ENCODE data around the gene CDKN1A.

Gene CDKN1A

DNA sequence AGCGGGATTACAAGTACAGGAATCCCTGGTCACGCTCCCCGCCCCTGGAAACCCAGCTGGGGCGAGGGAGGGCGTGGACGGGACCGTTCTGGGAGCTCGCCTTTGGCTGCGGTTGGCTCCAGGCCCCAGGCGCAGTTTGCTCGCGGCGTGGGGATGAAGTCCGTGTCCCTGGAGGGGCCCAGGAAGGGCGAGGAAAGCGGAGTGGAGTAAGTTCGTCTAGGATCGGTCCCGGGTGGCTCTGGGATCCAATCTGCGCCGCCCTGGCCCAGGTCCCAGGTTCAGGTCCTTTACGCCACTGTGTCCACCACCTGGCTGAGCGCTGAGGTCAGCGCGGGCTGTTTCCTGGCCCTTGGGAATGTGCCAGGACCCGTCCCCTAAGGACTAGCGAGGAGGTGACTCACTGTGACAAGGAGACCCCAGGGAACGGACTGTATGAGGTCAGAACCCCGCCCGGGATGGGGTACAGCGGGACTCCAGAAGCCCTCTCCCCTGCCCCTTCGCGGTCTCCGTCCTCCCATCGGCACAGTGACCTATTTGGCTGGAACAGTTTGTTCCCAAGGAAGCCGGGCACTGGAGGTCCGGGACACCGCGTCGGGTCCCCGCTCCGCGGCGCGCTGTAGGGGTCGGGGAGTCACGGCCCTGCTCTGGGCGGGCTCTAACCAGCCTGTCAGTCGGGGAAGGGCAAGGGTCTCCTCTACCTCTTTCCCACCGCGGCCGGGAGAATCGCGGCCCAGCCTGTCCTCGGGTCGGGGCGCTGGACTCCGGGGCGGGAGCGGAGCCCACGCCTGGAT, 724 bp downstream of the CDKN1A start:
- peak; percentile 22 for DNase-seq

DNA sequence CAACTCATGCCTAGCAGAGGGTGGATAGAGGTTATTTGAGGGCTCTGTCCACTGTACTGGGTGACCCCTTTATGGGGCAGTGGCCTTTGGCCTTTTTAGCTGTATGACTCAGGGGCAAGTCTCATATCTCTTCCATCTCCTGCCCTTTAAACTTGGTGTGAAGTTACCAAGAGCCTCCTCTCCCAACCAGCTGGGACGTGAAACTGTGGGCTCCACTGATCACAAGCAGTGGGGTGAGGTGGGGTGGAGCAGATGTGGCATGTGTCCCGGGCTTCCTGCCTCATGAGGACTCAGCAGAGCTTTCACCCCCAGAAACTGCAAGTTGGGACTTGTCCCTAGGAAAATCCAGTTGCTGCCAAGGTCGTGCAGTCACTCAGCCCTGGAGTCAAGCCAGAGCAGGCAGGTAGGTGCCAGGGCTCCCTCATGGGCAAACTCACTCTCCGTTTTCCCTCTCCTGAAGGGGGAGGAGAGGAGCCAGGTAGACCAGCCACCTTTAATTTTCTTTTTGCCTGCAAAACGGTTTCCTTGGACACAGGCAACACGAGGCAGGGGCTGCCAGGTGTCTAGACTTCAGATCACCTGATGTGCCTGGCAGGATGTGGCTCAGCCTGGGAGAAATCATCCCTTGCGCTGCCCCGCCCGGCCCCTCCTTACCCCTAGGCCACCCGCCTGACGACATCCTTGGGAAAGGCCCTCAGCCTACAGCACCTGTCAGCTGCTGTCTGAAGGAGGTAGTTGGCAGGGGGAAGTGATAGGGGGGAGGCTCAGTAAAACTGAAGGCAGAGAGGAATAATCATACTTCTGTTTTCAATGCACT, 4.0 kb downstream of the CDKN1A start:
- DNase-seq = peak; percentile 58

DNA sequence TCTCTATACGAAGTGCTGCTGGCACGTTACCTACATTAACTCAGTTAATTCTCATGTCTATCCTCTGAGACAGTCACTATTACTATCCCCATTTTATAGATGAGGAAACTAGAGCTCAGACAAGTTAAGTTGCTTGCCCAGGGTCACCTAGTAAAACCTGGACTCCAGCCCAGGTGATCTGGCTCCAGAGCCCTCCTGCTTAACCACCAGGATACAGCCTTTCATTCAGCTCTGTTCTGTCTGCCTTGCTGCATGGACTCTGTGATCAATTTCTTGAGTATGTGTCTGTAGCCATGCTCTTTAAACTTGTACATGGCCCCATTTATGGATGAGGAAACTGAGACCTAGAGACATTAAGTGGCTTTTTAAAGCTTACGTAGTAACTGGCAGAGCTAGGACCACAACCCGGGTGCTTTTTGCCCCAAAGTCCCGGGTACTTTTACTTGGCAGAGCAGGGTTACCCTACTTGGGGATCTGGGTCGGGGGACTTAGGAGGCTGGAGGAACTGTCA, 4.7 kb downstream of the CDKN1A start:
- DNase-seq = no peak

DNA sequence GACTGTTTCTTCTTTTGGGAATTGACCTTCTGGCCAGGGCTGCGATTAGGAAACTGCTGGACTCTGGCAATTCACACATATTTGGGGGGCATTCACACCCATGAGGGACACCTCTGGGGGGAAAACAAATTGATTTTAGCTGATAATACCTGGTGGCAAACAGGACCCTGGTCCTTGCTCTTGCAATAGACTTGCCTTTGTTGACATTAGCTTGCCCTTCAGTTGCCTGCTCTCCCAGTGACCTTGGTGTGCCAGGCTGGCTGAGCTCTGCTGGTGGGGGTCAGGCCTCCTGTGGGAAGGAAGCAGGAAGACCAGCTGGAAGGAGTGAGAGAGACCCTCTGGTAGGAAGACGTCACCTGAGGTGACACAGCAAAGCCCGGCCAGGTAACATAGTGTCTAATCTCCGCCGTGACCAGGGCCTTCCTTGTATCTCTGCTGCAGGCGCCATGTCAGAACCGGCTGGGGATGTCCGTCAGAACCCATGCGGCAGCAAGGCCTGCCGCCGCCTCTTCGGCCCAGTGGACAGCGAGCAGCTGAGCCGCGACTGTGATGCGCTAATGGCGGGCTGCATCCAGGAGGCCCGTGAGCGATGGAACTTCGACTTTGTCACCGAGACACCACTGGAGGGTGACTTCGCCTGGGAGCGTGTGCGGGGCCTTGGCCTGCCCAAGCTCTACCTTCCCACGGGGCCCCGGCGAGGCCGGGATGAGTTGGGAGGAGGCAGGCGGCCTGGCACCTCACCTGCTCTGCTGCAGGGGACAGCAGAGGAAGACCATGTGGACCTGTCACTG, 5.3 kb downstream of the CDKN1A start:
- no peak for DNase-seq

DNA sequence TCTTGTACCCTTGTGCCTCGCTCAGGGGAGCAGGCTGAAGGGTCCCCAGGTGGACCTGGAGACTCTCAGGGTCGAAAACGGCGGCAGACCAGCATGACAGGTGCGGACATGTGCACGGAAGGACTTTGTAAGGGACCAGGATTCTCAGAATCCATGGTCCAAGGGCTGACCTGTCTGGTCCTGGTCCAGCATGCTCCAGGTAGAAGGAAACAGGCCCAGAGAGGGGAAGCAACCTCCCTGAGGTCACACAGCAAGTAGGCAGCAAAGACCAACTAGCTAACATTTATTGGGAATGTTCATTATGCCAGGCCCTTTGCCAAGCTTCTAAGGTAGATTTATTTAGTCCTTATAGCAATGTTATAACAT, 5.9 kb downstream of the CDKN1A start:
- DNase-seq = no peak

DNA sequence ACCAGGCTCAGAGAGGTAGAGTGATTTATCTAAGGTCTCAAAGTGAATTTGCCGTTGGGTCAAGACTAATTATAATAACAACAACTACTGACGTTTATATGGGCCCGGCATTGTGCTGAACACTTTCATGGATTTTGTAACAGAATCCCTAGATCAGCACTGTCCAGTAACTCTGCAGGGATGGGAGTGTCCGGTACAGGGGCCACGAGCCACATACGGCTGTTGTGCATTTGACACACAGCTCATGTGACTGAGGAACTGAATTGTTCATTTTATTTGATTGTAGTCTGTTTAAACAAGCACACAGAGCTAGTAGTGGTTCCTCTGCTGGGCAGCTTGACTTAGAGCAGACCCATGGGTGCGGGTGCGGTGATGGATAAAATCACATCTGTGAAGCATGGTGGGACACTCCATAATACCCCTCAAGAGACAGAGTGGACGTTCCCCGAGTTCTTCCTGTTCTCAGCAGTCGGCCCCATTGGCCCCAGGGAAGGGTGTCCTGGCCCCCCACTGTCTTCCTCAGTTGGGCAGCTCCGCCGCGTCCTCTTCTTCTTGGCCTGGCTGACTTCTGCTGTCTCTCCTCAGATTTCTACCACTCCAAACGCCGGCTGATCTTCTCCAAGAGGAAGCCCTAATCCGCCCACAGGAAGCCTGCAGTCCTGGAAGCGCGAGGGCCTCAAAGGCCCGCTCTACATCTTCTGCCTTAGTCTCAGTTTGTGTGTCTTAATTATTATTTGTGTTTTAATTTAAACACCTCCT, 6.8 kb downstream of the CDKN1A start:
- no peak for DNase-seq

DNA sequence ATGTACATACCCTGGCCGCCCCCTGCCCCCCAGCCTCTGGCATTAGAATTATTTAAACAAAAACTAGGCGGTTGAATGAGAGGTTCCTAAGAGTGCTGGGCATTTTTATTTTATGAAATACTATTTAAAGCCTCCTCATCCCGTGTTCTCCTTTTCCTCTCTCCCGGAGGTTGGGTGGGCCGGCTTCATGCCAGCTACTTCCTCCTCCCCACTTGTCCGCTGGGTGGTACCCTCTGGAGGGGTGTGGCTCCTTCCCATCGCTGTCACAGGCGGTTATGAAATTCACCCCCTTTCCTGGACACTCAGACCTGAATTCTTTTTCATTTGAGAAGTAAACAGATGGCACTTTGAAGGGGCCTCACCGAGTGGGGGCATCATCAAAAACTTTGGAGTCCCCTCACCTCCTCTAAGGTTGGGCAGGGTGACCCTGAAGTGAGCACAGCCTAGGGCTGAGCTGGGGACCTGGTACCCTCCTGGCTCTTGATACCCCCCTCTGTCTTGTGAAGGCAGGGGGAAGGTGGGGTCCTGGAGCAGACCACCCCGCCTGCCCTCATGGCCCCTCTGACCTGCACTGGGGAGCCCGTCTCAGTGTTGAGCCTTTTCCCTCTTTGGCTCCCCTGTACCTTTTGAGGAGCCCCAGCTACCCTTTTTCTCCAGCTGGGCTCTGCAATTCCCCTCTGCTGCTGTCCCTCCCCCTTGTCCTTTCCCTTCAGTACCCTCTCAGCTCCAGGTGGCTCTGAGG, 7.6 kb downstream of the CDKN1A start:
- DNase-seq = no peak

DNA sequence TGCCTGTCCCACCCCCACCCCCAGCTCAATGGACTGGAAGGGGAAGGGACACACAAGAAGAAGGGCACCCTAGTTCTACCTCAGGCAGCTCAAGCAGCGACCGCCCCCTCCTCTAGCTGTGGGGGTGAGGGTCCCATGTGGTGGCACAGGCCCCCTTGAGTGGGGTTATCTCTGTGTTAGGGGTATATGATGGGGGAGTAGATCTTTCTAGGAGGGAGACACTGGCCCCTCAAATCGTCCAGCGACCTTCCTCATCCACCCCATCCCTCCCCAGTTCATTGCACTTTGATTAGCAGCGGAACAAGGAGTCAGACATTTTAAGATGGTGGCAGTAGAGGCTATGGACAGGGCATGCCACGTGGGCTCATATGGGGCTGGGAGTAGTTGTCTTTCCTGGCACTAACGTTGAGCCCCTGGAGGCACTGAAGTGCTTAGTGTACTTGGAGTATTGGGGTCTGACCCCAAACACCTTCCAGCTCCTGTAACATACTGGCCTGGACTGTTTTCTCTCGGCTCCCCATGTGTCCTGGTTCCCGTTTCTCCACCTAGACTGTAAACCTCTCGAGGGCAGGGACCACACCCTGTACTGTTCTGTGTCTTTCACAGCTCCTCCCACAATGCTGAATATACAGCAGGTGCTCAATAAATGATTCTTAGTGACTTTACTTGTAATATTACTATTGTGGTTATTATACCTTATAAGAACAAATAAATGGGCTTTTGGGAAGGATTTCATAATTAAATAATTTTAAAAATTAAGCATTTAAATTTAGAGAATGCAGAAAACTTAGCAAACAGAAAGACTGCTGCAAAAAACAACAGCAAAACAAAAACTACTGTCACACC, 8.4 kb downstream of the CDKN1A start:
- DNase-seq = no peak

DNA sequence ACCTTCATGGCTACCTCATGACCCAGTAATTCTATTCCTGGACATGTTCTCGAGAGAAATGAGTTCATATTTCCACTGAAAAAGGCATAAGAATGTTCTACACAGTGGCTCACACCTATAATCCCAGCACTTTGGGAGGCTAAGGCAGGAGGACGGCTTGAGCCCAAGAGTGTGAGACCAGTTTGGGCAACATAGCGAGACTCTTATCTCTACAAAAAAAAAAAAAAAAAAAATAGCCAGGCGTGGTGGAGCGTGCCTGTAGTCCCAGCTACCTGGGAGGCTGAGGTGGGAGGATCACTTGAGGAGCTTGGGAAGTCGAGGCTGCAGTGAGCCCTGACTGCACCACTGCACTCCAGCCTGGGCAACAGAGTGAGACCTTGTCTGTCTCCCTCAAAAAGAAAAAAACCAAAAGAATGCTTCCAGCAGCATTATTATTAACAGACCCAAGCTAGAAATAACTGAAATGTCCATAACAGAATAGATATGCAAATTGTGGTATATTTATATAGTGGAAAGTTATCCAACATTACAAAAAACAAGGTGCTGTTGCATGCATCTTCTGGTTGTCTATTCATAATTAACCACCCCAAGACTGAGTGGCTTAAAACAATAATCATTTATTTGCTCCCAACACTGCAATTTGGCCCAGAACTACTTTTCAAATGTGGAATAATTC, 9.7 kb downstream of the CDKN1A start:
- DNase-seq = no peak

DNA sequence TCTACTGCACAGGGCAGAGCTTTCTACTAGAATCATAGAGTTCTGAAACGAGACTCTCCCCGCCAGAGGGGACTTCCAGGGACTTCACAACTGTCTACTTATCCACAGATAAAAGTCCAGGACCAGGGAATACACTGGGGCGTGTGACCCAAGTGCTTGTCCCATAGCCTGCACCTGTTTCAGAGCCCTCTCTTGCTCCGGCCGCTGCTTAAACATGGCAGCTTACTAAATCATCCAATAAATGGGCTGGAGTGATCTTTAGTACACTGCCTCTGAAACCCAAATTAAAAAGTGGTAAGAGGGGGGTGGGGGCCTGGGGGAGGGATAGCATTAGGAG, 10.2 kb downstream of the CDKN1A start:
- DNase-seq = no peak

DNA sequence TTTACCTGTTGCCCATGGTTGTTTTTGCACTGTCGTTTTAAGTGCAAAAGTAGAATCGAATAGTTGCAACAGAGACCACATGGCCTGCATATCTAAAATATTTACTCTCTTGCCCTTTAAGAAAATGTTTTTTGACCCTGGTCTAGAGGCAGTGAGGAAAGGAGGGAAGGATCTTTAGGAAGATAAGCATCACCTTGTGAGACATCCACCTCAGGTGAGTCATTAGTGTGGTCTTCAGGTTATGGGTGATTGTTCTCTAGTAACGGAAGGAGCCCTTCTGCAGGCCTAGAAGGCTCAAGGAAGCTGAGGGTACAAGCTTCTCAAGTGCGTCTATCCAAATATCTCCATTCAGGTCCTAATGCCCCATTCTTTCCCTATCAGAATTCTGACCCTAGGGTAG, 12.5 kb downstream of the CDKN1A start:
- DNase-seq = no peak

DNA sequence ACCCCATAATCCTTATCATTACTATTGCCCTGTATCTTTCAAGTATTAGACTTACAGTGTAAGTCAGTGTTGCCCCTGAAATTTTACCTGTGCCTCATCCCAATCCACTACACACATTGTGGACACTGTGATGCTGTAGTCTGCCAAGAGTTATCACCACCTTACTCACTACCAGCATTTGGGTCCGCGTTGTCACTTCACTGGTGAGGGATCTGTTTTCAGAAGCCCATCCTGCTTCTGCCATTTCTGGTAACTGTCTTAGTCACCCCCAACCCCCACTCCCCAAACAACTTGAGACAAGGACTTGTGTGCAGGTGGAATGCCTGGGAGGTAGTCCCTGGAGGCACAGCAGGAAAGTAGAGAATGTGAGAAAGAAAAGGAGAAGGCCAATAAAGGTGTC, 13.1 kb downstream of the CDKN1A start:
- no peak for DNase-seq

DNA sequence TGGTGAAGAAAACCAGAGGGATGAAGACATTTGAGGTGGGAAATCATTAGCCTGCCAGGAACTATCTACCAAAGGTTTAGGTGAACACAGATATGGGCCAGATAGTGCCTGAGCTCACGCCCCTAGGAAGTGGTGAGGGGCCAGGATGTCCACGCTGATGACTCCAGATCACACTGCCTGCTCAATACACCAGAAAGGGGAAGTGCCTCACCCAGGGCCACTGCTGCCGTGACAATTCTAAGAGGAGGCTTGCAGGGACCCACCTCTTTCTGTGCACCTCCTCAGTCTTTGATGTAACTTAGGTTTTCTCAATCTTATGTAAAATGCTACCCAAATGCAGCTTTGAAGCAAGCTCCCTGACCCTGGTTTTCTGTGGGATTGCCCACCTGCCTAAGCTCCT, 13.7 kb downstream of the CDKN1A start:
- no peak for DNase-seq

DNA sequence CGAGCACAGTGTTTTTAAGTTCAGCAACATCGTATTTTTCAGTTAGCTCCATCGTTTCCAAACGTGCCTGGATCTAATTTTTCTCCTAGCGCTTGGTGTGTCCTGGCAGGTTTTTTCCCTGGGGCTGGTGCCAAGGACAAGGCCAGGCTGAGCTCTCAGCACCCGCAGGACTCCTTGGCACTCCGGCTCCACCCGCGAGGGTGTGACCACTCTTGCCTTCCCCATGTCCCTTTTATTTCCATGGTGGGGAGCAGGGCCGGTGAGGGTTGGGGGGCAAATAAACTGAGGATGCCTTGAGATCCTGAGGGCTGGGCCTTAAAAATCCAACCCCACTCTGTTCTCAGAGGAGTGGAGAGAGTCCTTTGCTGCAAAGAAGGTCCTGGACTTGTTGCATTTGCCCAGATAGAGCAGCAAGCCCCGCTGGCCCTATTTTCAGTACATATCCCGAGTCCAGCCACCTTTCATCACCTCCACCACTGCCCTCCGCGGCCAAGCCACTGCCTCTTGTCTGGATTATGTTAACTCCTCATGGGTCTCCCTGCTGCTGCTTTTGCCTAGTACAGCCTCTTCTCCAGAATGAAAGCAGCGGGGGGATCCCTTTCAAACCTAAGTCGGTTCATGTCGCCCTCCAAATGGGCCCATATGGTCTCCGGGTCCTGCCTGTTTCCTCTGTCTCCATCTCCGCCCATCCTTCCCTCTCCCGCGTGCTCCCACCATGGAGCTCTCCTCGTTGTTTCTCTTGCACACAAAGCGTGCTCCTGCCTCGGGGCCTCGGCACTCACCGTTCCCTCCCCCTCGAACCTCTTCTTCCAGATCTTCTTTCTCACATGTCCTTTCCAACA, 14.6 kb downstream of the CDKN1A start:
- DNase-seq = no peak

DNA sequence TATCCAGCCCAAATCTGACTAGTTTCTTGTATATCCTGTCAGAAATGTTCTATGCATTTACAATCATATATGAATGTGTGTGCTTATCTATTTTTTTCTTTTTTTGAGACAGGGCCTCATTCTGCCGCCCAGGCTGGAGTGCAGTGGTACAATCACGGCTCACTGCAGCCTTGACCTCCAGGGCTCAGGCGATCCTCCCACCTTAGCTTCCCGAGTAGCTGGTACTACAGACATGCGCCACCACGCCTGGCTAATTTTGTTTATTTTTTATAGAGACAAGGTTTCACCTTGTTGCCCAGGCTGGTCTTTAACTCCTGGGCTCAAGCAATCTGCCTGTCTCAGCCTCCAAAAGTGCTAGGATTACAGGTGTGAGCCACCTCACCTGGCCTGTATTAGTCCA, 16.1 kb downstream of the CDKN1A start:
- no peak for DNase-seq

DNA sequence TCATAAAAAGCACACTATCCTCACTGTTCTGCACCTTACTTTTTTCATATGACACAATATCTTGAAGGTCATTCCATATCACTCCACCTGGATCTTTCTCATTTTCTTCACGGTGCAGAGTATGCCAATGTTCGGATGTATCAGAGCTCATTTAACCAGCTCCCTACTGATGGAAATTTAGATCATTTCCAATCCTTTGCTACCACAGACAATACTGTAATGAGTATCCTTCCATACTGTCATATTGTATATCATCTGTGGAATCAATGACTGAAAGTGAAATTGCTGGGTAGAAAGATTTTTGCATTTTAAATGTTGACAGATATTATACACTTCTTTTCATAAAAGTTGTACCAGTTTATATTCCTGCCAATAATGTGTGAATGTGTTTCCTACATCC, 16.9 kb downstream of the CDKN1A start:
- DNase-seq = no peak

DNA sequence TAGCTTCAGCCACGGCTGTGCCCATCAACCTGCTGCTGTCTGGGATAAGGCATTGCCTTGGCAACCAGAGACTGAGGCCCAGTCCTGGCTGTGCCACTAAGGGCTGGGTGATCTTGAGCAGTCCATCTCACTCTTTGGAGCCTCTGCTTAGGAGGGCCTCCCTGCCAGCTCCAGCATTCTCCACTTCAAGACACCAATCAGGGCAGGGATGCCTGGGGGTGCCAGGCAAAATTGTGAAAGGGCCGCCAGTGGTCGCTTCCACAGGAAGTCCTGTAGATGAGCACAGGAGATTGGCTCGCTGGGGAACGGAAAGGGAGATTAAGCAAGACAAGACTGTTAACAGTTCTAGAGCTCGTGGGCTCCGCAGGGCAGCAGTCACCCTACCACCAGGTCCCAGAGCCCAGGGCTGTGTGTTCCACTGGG, 19.0 kb downstream of the CDKN1A start, which contains the start of gene RAB44:
RAB44 (plus strand) TSS at position 346 of the 423 bp plus-strand sequence. CDS start 6,410 bp downstream, outside the sequence.
- no peak for DNase-seq

DNA sequence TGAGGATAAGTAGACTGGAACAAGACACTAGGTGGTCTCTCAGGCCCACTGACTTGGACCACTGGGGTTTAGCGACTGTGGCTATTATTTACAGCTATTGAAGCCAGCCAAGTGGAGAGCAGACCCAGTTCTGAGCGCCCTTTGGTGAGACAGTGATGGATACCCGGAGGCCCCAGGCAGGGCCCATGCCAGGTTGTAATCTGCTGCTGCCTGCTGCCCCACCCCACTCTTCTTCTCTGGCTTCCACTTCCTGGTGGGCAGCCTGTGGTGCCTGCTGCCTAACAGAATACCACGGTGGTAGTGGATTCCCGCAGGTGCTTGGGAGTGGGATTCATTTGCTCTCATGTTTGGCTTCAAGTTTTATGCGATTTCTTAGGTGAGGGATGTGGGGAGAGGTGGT, 19.7 kb downstream of the CDKN1A start:
- no peak for DNase-seq

DNA sequence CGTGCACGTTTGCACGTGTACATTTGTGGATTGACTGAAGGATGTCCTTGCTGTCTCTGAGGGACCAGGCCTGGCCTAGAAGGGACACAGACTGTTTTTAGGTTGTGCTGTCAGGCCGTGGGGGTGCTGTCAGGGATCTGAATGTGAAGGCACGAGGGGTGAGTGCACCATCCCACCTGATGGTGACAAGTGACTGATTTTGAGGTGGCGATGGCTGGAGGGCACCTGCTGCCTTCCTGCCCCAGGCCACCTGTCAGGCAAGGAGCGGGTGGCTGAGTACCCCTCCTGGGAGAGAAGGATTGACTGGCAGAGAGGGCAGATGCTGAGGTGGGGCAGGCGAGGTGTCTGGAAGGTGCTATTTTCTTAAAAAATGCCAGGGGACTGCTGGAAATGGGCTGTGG, 20.4 kb downstream of the CDKN1A start:
- DNase-seq = no peak

Data from stimulated activated CD4-positive, alpha-beta T cell treated with anti-CD3 and anti-CD28 coated beads, Interleukin-4, amount 100 ng/mL, for 24 hours (primary cell).